IPS DF 4.7 (cell line): Measurements from ENCODE around the gene VSIG2.

Source experiments
- DNase-seq: peaks from one replicate; pipeline ENCODE4 v3.0.0-alpha.2; 2013; ENCODE audit warnings: low spot score; ENCODE audit errors: extremely low read depth

Gene VSIG2

GRCh38 chr11:124724979-124725718 lies 26.9 kb downstream of the VSIG2 start:
- no peak for DNase-seq

- no peak for DNase-seq
Measured at GRCh38 chr11:124722176-124722575, 29.9 kb downstream of the VSIG2 start.

DNA sequence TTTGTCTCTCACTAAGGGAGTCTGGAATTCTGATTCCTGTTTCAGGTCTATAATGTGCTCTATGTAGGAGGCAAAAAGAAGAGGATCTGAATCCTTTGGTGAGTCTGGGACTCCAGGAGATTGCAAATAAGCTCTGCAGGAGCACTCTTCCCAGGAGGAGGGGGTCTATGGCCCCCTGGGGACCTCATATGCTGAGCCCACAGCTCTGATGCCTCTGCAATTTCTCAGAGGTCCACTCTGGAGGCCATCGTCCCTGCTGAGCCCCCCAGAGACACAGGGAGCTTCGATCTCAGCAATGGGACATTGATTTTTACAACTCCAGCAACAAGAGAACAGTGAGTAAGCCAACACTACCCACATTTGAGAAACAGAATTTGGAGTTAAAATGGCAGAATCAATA lies 32.5 kb downstream of the VSIG2 start:
- no peak for DNase-seq

GRCh38 chr11:124718801-124719200 lies 33.3 kb downstream of the VSIG2 start:
- no peak for DNase-seq

DNA sequence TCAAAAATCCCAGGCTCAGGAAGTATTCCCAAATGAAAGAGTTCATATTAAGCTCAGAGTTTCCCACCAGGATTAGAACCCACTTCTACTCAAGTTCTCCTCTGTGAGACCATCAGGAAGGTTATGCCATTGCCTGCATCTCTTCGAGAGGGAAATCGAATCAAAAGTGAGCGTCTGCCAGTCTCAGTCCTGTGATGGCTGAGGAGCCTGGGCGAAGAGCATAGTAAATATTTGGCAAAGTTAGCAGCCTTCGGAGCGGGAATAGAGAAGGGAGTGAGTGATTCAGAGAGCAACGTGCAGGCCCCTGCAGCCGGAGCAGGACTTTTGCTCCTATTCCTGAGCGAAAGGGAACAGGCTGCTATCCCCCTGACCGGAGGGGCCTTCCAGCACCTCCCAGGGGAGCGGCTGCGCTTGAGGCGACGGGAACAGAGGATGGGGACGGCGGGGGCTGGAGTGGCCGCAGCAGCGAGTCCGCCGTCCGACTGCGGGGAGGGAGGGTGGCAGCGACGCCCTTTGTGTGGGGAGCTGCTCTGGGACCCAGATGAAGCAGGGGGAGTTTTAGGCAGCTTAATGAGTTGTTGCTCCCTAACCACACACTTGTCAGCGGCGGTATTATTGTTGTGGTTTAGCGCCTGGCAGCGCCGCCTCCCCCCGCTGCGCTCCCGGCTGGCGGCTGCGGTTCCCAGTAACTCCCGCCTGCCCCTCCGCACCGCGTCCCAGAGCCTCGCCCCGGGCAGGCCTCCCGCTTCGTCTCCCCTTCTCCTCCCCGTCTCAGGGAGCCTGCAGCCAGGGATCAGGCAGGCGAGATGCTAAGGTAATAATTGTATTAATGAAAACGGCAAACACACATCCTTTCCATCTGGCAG lies 34.0 kb downstream of the VSIG2 start:
- no peak for DNase-seq

DNA sequence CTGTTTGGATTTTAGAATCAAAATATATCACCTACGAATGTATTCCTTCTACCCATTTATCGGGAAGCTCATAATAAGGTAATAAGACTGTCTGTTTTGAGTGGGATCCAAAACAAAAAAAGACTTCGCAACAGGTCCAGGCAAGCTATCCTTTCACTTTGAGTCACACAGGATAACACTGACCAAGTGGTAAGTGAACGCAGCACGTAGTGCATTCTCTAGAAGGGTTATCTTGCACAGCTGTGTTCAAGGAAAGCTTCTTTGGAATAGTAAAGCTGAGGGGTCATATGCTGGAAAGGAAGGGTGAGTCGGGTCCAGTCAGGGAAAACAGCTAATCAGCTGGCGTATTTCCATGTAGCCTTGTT lies 34.7 kb downstream of the VSIG2 start:
- no peak for DNase-seq

DNA sequence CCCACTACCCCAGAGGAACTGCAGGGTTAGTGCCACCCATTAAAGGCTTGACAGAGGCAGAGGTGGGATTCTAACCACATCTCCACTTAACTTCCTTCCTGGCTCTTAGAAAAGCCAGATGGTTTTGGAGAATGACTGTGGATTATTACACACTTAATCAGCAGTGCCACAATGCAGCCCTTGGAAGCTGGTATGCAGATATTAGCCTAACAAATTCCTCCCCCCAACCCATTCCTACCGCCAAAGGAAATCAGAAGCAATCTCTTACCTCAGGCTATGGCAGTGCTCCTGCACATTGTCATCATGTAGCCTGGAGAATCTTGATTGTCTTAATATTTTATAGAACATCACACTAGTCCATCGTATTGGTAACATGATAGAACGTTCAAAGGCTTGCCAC lies 35.5 kb downstream of the VSIG2 start:
- DNase-seq, result no peak

DNA sequence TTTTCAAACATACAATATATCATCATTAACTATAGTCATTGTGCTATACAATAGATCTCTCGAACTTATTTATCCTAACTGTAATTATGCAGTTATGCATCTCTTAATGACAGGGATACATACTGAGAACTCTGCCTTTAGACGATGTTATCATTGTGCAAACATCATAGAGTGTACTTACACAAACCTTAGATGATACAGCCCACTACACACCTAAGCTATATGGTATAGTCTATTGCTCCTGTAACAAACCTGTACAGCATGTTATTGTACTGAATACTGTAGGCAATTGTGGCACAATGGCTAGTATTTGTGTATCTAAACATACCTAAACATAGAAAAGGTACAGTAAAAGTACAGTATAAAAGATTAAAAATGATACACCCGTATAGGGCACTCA lies 39.7 kb downstream of the VSIG2 start:
- DNase-seq, result no peak

- DNase-seq, result no peak
Measured at GRCh38 chr11:124707829-124708228, 44.2 kb downstream of the VSIG2 start.

- DNase-seq, result no peak
Measured at GRCh38 chr11:124700028-124700427, 52.0 kb downstream of the VSIG2 start.

- DNase-seq, result no peak
Measured at GRCh38 chr11:124699547-124699946, 52.5 kb downstream of the VSIG2 start.
